Stimulated activated CD4-positive, alpha-beta T cell treated with anti-CD3 and anti-CD28 coated beads, Interleukin-1b, Interleukin-23, amount 100 ng/mL, for 1 hour (primary cell): ENCODE results near the gene FGFRL1.

ENCODE experiments used
- DNase-seq, 2 donors: peaks; one replicate each; pipeline ENCODE4 v3.0.0-alpha.2; 2020; ENCODE audit warnings: low read depth in 2 of 2

FGFRL1 gene

DNA sequence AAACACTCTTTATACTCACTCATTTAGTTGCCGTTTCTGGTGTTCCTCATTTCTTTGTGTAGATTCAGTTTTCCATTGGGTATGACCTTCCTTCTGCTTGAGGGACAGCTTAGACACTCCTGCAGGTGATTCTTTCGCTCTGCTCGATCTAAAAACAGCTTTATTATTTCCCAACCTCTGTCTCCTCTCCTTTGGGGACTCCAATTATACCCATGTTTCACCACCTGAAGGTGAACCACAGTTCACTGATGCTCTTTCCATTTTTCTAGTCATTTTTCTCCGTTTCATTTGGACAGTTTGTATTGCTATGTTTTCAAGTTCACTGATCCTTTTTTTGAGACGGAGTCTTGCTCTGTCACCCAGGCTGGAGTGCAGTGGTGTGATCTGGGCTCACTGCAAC lies 4.6 kb upstream of the FGFRL1 start:
- DNase-seq: no peak

DNA sequence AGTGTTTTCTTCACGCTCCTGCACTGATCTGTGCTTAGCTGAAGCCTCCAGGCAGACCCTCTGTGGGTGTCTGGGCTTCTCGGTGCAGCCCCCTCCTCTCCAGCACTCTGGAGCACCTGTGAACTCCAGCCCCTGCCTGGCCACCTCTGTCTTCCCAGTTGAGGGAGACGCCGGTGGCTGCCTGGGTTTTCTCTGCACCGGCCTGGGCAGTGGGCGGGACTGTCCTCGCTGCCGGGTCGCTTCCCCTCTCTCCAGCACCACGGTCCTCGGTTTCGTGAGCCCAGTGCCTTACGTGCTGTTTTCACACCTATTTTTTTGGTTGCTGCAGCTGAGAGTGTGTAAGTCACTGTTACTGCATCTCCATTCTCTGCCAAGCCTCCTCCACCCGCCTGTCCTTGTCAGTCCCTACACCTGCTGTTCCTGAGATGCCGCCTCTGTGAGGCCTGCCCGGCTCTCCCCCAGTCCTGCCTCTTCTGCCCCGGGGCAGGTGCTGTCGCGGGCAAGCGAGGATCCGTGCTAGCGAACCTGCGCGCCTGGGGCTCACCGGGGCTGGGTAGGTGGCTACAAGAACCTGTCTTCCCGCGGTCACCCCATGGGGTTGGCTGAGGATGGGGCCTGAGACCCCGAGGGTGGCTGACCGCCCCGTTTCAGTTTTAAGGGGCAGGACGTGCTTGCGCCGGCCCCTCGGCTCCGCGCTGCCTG lies 2.4 kb upstream of the FGFRL1 start:
- DNase-seq: no peak

GRCh38 chr4:1009542-1010394 lies 1.7 kb upstream of the FGFRL1 start:
- peak; percentile 54 to 69 for DNase-seq

GRCh38 chr4:1010395-1011021 lies 918 bp upstream of the FGFRL1 start:
- DNase-seq: peak in 1 of 2 donors; percentile 21

DNA sequence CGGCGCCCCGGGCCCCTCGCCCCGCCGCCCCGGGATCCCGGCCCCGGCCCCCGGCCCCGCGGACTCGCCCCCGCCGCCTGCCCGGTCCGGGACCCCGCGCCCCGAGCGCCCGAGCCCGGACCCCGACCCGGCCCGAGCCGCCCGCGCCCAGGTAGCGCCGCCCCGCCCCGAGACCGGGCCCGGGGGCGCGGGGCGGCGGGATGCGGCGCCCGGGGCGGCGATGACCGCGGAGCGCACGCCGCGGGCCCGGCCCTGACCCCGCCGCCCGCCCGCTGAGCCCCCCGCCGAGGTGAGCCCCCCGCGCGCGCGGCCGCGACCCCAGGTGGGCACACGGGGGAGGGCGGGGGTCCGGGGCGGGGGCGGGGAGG lies 224 bp downstream of the FGFRL1 start:
- no peak for DNase-seq

GRCh38 chr4:1012034-1012739 lies 761 bp downstream of the FGFRL1 start:
- DNase-seq: peak in 1 of 2 donors; percentile 23

DNA sequence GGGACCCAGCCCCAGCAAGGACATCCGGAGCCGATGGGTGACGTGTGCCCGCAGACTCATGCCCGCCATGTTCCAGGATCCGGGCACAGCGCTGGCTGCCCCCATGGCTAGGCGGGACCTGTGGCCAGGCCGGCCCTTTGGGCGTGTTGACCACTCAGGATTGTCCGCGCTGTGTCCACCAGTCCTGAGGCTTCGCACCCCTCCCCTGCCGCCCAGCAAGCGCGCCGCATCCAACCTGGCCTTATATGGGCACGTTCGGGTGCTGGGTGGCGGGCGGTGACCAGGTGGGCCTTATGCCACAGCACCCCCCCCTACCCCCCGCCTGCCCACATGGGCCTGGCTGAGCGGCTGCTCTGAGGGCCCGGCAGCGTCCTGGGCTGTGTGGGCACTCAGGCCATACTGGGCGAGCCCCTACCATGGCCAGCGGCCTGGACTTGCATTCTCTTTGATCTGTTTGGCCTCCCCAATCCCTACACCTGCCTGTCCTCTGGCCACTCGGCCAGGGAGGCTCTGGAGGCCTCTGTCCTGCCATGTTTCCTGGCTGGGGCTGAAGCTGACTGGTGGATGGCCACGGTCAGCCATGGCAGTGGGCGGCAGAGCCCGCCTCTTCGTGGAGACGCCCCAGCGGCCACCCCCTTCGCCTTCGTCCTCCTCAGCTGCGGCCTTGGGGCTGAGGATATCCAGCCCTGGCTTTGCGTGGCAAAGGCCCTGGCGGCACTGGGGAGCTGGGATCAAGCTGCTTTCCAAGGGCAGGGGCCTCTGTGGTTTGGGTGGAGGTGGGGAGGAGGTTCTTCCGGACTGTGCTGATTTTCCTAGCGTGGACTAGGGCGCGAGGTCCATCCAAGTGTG lies 2.0 kb downstream of the FGFRL1 start:
- DNase-seq: no peak

GRCh38 chr4:1014291-1015167 lies 3.1 kb downstream of the FGFRL1 start:
- no peak for DNase-seq

DNA sequence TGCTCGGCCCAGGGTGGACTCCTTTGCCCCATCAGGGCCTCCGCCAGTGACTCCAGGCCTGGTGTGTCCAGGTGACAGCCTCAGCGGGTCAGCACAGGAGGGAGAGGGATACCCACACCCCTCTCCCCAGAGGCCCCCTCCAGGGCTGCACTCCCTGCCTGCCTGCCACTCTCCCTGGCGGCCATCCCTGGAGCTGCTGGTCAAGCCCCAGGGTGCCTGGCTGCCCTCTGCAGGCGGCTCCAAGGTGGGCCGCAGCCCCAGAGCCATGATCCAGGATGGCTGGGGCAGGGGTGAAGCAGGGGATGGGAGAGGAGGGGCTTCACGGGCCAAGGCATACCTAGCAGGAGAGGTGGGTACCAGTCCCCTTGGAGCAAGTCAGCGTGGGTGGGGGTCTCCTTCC lies 3.8 kb downstream of the FGFRL1 start:
- no peak for DNase-seq

DNA sequence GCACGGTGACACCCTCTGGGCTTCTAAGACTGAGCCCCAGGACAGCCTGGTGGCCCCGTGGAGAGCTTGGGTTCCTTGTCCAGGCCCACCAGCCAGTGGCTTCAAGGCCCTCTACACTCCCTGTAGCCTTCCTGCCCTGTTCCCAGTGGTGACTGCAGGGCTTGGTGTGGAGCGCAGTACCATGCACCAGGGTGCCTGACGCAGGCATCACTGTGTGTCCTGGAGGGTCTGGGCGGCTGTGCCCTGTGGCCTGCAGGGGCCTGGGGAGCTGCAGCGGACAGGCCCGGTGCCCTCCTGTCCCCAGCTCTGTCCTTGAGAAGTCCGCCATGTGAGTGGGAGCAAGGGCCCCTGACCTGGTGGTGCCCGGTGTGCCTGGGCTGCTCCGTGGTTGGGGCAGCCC lies 4.3 kb downstream of the FGFRL1 start:
- no peak for DNase-seq

DNA sequence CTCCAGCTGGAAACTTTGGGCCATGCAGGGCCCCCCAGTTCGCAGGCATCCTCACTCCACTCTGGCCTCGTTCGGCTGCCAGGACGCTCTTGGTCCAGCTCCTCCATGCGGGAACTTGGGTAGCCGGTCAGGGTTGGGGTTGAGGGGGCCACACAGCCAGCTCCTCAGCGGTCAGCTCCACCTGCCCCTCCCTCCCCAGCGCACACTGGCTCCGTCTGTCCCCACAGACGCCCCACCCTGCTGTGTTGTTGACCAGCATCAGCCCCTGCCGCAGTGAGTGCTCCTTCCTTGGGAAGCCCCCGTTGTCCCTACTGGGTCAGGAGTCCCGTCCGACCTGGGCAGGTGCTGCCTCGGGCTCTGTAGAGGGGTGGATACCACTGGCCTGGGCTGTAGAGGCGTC lies 5.8 kb downstream of the FGFRL1 start:
- DNase-seq: no peak

DNA sequence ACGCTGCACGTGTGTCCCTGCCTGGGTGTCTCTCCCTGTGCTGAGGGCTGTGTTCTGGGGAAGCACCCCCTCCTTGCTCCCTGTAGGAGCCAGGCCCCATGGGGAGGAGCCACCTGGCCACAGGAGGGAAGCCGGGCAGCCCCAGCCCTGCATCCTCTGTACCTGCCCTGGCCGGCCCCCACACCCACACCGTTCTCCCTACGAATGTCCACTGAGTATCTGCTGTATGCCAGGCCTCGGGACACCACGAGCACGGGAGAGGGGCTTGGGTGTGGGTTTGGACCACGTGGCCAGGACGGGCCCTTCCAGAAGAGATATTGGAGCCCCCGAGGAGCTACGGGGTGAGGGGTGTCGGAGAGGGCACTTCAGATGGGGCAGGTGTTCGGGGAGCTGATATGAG lies 6.3 kb downstream of the FGFRL1 start:
- DNase-seq: no peak

DNA sequence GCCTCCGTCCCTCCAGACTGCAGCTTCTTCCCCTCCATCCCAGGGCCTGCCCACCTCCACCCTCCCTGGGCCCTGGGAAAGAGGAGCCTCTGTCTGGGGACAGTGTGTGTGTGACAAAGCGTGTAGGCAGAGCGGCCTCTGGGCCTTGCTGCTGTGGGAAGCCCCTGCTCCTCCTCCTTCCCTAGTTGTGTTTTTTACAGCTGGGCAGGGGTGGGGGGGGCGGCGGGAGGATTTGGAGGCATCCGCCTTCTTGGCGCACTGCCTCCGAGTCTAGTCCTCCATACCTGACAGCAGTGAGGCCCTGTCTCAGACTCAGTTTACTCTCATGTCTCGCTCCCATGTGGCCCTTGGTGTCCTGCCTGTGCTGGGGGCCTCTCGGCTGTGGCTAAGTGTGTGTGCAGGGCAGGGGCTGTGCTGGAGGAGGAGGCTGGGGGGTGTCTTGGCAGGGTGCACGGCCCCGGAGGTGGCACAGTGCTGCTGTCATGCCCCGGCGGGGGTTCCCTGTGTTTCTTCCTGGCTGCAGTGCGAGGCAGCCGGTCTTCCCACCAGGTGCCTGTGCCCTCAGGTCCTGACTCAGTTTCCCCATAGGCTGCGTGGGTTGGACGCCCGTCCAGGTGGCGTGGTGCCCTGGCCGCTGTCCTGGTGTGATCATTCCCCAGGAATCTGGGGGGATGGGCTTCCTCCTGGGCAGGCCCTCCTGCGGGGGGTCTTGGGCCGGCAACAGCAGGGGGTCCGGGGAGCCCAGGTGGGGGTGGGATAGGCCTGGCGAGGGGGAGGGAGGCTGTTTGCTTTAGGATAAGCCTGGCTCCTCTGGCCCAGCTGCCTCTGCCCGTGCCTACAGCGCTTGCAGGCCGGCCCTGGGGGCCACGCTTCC lies 7.0 kb downstream of the FGFRL1 start:
- no peak for DNase-seq

GRCh38 chr4:1019320-1019719 lies 7.9 kb downstream of the FGFRL1 start:
- DNase-seq: no peak

DNA sequence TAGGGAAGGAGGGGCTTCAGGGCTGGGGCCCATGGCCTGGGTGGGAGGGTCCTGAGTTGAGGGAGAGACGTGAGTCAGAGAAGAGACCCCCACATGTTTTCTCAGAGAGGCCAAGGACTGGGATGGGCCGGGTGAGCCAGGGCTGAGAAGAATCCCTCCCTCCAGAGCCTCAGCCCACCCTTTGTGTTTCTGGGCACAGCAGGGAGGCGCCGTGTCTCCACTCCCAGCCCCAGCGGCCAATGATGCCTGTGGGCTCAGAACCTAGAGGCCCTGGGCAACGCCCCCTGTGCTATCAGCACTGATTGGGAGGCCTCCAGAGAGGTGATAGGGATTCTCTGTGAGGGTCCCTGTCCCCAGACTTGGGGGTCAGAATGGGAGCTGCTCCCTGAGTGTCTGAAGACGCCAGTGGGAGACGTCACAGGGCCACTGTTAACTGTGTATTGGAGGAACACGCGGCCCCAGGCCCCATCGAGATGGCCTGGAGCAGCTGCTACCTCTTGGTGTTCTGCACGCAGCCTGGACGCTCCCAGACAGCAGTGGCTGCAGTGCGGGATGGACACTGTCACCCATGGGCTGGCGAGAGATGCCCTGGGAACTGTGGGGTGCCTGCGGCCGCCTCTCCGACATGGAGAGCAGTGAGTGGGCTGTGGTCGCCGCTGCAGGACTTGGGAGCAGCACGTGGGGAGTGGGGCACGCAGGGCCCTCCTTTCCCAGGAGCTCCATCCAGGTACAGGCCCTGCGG lies 8.5 kb downstream of the FGFRL1 start:
- no peak for DNase-seq

DNA sequence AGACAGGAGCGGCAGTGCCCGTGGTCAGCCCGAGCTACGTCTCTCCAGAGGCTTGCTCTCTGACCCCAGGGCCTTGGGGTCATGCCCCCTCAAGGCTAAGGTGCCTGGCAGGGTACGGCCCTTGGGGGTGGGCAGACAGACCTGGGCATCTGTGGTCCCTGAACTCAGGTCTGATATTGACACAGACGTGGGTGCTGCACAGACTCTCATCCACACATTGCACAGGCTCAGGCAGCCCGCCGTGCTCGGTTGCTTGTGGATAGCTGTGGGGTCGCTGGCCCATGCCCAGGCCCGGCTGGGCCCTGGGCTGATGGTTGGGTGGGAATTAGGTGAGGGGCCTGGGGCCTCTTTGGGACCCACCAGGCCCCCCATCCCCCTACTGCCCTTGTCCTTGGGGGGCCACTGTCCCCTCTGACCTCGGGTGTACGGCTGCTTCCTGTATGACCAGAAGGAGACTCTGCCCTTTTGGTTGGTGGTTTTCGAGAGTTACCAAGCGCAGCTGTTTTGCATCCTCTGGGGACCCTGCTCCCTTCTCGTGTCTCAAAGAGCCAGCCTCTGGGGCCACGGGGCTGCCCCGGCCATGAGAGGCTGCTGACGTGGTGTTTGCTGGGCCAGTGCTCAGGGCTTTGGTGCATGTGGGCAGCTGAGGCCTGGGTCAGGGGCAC lies 10.1 kb downstream of the FGFRL1 start:
- no peak for DNase-seq

GRCh38 chr4:1022051-1022738 lies 10.8 kb downstream of the FGFRL1 start:
- no peak for DNase-seq

- no peak for DNase-seq
These were observed 11.3 kb downstream of the FGFRL1 start for GRCh38 chr4:1022739-1023066.
